Lower leg skin (tissue), 3 donors: ENCODE measurements around the gene FMO3.

ENCODE experiments used
- CTCF ChIP-seq, 3 donors: fragments of 450-650 bp; IDR thresholded peaks; one replicate each; pipeline ENCODE4 v1.5.1; 2016; ENCODE audit warnings: antibody characterized with exemption in 3 of 3, mild to moderate bottlenecking in 3 of 3, moderate library complexity in 2 of 3
- POLR2A ChIP-seq, 2 donors: fragments of 450-650 bp; IDR thresholded peaks; one replicate each; pipeline ENCODE4 v1.6.1; 2016 to 2017; ENCODE audit warnings: antibody characterized with exemption in 2 of 2, mild to moderate bottlenecking in 1 of 2, moderate library complexity in 1 of 2

DNA sequence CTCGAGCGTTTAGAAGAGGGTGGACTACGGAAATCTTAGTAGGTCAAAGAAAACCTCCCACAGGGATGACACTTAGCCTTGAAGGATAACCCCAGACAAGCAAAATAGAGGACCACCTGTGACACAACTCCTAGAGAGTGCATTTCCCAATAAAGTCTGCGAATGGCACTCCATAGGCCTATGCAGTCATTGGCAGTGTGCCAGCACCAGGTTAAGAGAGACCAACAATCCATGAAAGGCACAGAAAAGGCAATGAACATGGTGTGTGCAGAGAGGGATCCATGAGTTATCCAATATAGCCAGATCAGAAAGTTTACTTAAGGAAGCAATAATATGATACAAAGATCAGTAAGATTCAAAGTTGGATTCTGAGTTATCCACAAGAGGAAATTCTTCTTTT lies 49.2 kb downstream of the FMO3 start:
- TF ChIP-seq CTCF (IDR thresholded peaks at IDR 0.05) (no peak), POLR2A (IDR thresholded peaks at IDR 0.05) (no peak)
